Pancreas (tissue), 10 donors: ENCODE data around the gene CASP9. TPM values are rescaled to one million over a fixed set of nuclear protein-coding genes. Genes with fewer than 3 reads are reported as not detected.
A peak's percentile ranks its signal among the peaks of the same experiment; 100 is the strongest.
"Not testable (repeated sequence)": the region's sequence is repeated elsewhere in the genome, so short reads cannot be mapped to it uniquely, and the experiment has no call there.

Experiments used
- ATAC-seq, 4 donors: fragments of 200-7000 bp; cut with Tn5 transposase; one replicate each; pipeline versions ENCODE4 v1.8.0 to v1.9.1; 2020; ENCODE audit warnings: mild to moderate bottlenecking in 4 of 4, moderate library complexity in 4 of 4
- DNase-seq, 6 donors: peaks; one replicate each; pipeline ENCODE4 v3.0.0-alpha.2; 2020
- FAIRE-seq: peaks from 2 replicates; lab custom pipeline; 2012; peaks lifted over from hg19 to GRCh38; lab: Jason Lieb, UNC
- H3K27ac ChIP-seq, 4 donors: fragments of 200-600 bp; sonication (generic); 1 replicate in 3 of 4; 2 replicates in 1 of 4; pipeline versions ENCODE4 v1.5.0 to v1.8.0; 2020
- H3K27me3 ChIP-seq, 4 donors: fragments of 200-600 bp; one replicate each; pipeline ENCODE4 v1.8.0; 2021
- H3K36me3 ChIP-seq, 3 donors: fragments of 200-600 bp; sonication (generic) in 1 of 3; one replicate each; pipeline versions ENCODE4 v1.5.0 to v1.8.0; 2020 to 2021
- H3K4me1 ChIP-seq, 3 donors: fragments of 200-600 bp; one replicate each; pipeline ENCODE4 v1.8.0; 2021
- H3K4me3 ChIP-seq, 4 donors: fragments of 200-600 bp; sonication (generic) in 2 of 4; one replicate each; pipeline versions ENCODE4 v1.5.0 to v1.8.0; 2020 to 2021
- H3K9me3 ChIP-seq, 4 donors: fragments of 200-600 bp; one replicate each; pipeline ENCODE4 v1.8.0; 2021
- WGBS, 2 donors: extraction: QIAGEN DNeasy Blood & Tissue Kit; methylation state at CpG; one replicate each; pipeline ENCODE4 v1.1.7; 2013; 5-methylcytosine and 5-hydroxymethylcytosine counted together
- intact Hi-C, 3 donors: fragments of 100-400 bp; cut with DNase I; formaldehyde crosslinking; loops; one replicate each; pipeline versions ENCODE4 v1.11.1 to v1.14.2; 2022
- polyA plus RNA-seq, 2 donors: library from polyadenylated mRNA; stranded (reverse); fragments of 200-250 nt; gene quantifications; one replicate each; pipeline ENCODE4 v1.2.3, GENCODE V29; 2013
- total RNA-seq, 6 donors: library from RNA; stranded (reverse); fragmentation: NEBNext Ultra II Directional in 4 of 6; extraction: Animal tissue kit (Norgen Biotek cat#: 25700) in 4 of 6; gene quantifications; one replicate each; pipeline versions ENCODE4 v1.2.1 to v1.2.4, GENCODE V29; 2021 to 2023
- TF ChIP-seq, protein P1 (sequence below), 4 donors: fragments of 200-600 bp; sonication (generic) in 3 of 4; IDR thresholded peaks; one replicate each; pipeline versions ENCODE4 v1.5.0 to v1.8.0; 2021; ENCODE audit warnings: antibody characterized with exemption in 4 of 4
- donor health status: healthy with polysubstance abuse.
- donor health status: DM: no; HTN: no; CAD: no; lungs with moderate emphysema.
- donor health status: DM: no; HTN: no; CAD: no.
- donor health status: control.
- donor health status: control.
- donor health status: Bipolar disorder and iron deficiency.
- donor health status: DM: yes; HTN: yes; CAD: no.
- donor health status: DM: no; HTN: no; CAD: no.
- donor health status: DM: no; HTN: no; CAD: no.
- donor health status: DM: yes; HTN: yes; CAD: no.

The CASP9 gene
- total and polyA plus RNA-seq, 8 donors = 6.6 to 32.0 (median 8.9) TPM

DNA sequence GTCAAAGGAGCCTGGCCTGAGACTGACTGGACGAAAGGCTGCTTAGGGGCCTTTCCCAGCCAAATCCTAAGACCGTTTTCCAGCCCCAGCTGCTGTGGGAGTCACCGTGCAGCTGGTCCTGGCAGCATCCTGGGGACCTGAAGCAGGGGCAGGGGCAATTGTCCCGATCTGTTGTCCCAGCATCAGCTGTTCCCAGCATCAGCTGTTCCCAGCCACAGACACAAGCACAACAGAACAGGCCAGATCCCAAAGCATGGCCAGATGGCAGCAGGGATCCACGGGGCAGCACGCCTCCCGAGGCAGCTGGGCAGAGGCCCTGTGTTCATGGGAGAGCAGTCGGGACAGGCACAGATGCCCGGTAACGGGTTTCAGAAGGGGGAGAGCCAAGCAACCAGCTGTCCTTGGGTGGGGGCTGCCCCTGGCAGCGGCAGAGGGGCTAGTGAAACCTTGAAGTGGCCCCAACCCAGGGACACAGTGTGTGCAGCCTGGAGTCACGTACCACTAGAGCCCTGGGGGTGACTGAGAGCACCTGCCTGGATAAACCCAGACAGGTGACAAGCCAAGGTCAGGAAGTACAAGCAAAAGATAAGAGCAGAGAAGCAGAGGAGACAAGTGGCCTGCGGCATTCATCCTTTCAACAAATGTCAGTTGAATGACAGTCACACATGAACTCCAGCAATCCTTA lies 34.8 kb downstream of the CASP9 start:
- Histone ChIP-seq H3K27me3 (no peaks in the 10 kb centered on the region), H3K36me3 (peaks cover 0 to 24% (median 0%) of the 10 kb centered on the region in 3 donors), H3K4me1 (peaks cover 0 to 9% (median 5%) of the 10 kb centered on the region in 3 donors), H3K9me3 (no peaks in the 10 kb centered on the region), H3K27ac (peak overlapping the region; percentile 24 to 74 (median 40)), H3K4me3 (no peak overlapping the region)
- intact Hi-C loops = no loop called here
- FAIRE-seq (no peak), ATAC-seq (peak; percentile 18 to 75 (median 68)), DNase-seq (peak in 1 of 6 donors; percentile 59)
- TF ChIP-seq, protein P1, sequence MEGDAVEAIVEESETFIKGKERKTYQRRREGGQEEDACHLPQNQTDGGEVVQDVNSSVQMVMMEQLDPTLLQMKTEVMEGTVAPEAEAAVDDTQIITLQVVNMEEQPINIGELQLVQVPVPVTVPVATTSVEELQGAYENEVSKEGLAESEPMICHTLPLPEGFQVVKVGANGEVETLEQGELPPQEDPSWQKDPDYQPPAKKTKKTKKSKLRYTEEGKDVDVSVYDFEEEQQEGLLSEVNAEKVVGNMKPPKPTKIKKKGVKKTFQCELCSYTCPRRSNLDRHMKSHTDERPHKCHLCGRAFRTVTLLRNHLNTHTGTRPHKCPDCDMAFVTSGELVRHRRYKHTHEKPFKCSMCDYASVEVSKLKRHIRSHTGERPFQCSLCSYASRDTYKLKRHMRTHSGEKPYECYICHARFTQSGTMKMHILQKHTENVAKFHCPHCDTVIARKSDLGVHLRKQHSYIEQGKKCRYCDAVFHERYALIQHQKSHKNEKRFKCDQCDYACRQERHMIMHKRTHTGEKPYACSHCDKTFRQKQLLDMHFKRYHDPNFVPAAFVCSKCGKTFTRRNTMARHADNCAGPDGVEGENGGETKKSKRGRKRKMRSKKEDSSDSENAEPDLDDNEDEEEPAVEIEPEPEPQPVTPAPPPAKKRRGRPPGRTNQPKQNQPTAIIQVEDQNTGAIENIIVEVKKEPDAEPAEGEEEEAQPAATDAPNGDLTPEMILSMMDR (IDR thresholded peaks at IDR 0.05) = no peak
- WGBS, 2 donors = 34 to 47% methylated on average over 11 to 13 of the region's 13 CpGs

DNA sequence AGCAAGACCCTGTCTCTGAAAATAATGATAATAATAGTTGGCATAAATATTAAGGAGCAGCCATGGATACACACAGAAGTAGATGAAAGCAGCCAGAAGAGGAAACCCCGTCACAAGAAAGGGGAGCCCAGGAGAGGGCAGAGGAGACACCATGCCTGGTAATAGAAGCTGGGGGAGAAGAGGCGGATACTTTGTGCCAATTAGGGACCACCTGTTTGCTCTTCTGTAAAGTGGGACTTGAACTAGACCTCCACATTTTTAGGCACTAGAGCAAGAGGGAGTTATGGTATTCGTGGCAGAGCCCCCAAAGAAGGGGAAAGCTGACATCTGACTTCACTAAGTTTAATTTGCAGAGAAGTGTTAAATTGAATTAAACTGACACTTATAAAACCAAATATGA lies 35.6 kb downstream of the CASP9 start:
- Histone ChIP-seq H3K4me3 (no peak overlapping the region), H3K36me3 (peaks cover 0 to 17% (median 0%) of the 10 kb centered on the region in 3 donors), H3K9me3 (no peaks in the 10 kb centered on the region), H3K27ac (peak overlapping the region in 1 of 4 donors; percentile 8), H3K27me3 (no peaks in the 10 kb centered on the region), H3K4me1 (peaks cover 0 to 9% (median 5%) of the 10 kb centered on the region in 3 donors)
- WGBS, 2 donors = 84 to 92% methylated on average over 3 of the region's 3 CpGs
- TF ChIP-seq, protein P1 (IDR thresholded peaks at IDR 0.05) = no peak
- intact Hi-C loops = no loop called here
- DNase-seq = no peak
- FAIRE-seq = no peak
- no peak for ATAC-seq

DNA sequence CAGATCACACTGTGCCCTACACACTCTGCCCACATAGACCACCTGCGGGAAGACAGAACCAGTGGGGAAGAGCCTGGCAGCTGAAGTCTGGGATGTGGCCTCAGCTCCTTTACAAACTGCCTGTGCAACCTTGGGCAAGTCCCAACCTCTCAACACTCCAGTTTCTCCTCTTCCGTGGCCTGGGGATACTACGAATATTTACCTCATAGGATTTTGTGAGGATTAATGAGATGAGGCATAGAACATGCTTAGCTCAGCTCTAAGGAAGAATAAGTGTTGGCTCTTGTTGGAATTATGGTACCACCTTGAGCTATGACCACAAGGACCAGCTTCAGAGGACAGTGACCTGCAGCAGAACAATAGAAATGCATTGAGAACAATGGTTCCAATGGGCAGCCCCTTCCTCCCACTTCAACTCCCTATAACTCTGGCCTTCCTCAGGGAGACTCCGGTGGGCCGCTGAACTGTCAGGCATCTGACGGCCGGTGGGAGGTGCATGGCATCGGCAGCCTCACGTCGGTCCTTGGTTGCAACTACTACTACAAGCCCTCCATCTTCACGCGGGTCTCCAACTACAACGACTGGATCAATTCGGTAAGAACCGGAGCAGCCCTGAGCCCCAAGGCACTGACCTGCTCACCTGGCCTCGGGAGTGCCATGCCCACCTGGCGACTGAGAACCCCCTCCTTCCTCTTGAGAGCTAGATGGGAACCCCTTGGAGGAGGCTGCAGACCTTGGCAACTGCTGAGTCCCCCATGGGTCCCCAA lies 37.0 kb downstream of the CASP9 start:
- FAIRE-seq = not testable (repeated sequence)

DNA sequence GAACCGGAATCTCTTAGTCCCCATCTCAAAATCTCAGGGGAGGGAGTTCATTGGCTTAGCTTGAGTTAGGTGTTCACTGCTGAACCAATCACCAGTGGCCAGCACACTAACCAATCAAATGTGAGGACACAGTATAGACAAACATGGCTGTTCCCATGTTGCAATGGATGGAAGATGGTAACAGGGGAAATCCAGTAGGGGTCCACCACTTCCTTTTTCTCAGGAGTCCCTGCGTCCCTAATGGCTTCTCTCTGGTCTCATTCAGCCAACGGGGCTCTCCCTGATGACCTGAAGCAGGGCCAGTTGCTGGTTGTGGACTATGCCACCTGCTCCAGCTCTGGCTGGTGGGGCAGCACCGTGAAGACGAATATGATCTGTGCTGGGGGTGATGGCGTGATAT lies 38.4 kb downstream of the CASP9 start:
- DNase-seq = no peak
- Histone ChIP-seq H3K27me3 (no peaks in the 10 kb centered on the region), H3K36me3 (peaks cover 0 to 17% (median 0%) of the 10 kb centered on the region in 3 donors), H3K4me1 (peaks cover 0 to 9% (median 5%) of the 10 kb centered on the region in 3 donors), H3K4me3 (no peak overlapping the region), H3K9me3 (no peaks in the 10 kb centered on the region), H3K27ac (no peak overlapping the region)
- TF ChIP-seq, protein P1 (IDR thresholded peaks at IDR 0.05) = no peak
- FAIRE-seq = no peak
- intact Hi-C loops = no loop called here
- no peak for ATAC-seq
- WGBS, 2 donors = 70 to 77% methylated on average over 6 of the region's 6 CpGs

More for the DNA sequence above, 37.0 kb downstream of the CASP9 start:
- H3K4me3 ChIP-seq, intact Hi-C loops, H3K9me3 ChIP-seq, H3K4me1 ChIP-seq, DNase-seq, H3K27me3 ChIP-seq, H3K27ac ChIP-seq, ATAC-seq: not testable (repeated sequence)
- WGBS, 2 donors = 75 to 87% methylated on average over 17 of the region's 17 CpGs
- peaks cover 0 to 17% (median 0%) of the 10 kb centered on the region in 3 donors for H3K36me3 ChIP-seq

DNA sequence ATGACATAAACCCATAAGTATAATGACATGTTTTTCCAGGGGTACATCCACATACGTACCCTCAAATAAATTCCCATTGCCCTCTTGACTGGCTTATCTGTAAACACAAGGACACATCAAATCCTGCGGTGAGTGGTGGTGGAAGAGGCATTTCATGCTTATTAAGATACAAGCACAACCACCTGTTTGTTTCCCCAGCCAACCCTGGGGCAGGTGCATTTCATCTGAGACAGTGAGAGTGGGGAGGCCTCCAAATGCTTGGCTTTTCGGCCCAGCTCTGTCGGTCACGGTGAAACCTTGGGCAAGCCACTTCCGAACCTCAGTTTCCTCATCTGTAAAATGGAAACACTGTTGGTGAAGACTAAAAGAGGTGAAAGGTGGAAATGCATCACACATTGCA lies 39.6 kb downstream of the CASP9 start:
- H3K4me1 ChIP-seq, FAIRE-seq, intact Hi-C loops, H3K27me3 ChIP-seq, H3K4me3 ChIP-seq, ATAC-seq, DNase-seq, H3K9me3 ChIP-seq, H3K27ac ChIP-seq: not testable (repeated sequence)
- peaks cover 0 to 17% (median 0%) of the 10 kb centered on the region in 3 donors for H3K36me3 ChIP-seq
- WGBS, 2 donors = 50 to 51% methylated on average over 6 of the region's 6 CpGs
